RWPE1 (cell line): ENCODE measurements around the gene LDLRAP1.
"Not testable (repeated sequence)": the region's sequence is repeated elsewhere in the genome, so short reads cannot be mapped to it uniquely, and the experiment has no call there.

Experiments
- CTCF ChIA-PET: fragments of 350-600 bp; sonication (Branson Sonifier 250); formaldehyde crosslinking; extraction: SDS; loops from one replicate; lab custom pipeline; 2021; lab: Yijun Ruan, JAX
- POLR2A ChIA-PET: fragments of 400-600 bp; formaldehyde crosslinking; extraction: SDS; loops from one replicate; lab custom pipeline; 2020; ENCODE audit warnings: antibody characterized with exemption; ENCODE audit not compliant: low non-redundant PET; lab: Yijun Ruan, JAX
- DNase-seq: peaks from one replicate; pipeline ENCODE4 v3.0.0; 2012; ENCODE audit warnings: low spot score
- H3K27ac ChIP-seq: fragments of 450-650 bp; 2 replicates; pipeline ENCODE4 v1.5.1; 2017
- TF ChIP-seq, protein P1 (sequence below): fragments of 450-650 bp; conservative IDR thresholded peaks from 2 replicates; pipeline ENCODE4 v1.5.1; 2017; ENCODE audit warnings: low read depth, mild to moderate bottlenecking

Gene LDLRAP1

DNA sequence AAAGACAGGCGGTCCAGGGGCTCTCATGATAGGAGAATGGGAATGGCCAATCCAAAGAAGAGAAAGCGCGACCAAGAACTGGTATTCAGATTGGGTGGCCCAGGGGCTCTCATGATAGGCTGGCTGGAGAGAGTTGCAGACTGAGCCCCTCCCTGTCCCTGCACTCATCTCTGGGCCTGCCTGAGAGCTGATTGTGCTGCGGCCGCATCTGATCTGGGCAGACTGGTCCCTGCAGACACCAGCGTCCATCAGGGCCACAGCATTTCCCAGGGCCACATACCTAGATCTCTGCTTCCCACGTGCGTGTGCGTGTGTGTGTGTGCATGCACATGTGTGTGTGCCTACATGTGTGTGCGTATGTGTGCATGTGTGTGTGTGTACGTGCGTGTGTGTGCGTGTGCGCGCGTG is 42.8 kb downstream of the LDLRAP1 start:
- no peak for DNase-seq
- no peak overlapping the region for H3K27ac ChIP-seq
- ChIA-PET POLR2A (no interaction called here), CTCF (no interaction called here)
- TF ChIP-seq, protein P1, sequence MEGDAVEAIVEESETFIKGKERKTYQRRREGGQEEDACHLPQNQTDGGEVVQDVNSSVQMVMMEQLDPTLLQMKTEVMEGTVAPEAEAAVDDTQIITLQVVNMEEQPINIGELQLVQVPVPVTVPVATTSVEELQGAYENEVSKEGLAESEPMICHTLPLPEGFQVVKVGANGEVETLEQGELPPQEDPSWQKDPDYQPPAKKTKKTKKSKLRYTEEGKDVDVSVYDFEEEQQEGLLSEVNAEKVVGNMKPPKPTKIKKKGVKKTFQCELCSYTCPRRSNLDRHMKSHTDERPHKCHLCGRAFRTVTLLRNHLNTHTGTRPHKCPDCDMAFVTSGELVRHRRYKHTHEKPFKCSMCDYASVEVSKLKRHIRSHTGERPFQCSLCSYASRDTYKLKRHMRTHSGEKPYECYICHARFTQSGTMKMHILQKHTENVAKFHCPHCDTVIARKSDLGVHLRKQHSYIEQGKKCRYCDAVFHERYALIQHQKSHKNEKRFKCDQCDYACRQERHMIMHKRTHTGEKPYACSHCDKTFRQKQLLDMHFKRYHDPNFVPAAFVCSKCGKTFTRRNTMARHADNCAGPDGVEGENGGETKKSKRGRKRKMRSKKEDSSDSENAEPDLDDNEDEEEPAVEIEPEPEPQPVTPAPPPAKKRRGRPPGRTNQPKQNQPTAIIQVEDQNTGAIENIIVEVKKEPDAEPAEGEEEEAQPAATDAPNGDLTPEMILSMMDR = no peak

DNA sequence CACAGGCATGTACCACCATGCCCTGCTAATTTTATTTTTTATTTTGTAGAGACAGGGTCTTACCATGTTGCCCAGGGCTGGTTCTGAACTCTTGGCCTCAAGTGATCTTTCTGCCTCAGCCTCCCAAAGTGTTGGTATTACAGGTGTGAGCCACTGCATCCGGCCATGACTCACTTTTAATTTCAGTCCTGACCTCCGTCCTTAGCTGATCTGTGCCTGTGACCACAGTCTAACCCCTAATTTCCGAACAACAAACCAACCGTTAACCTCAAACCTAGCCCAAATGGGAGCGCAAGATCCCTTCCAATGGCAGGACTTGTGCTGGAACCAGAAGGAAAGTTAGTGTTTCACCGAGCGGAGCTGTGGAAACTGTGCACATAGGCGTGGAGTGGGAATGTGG is 43.9 kb downstream of the LDLRAP1 start:
- CTCF ChIA-PET = no interaction called here
- no peak for DNase-seq
- no peak overlapping the region for H3K27ac ChIP-seq
- TF ChIP-seq, protein P1 = no peak
- POLR2A ChIA-PET = no interaction called here

DNA sequence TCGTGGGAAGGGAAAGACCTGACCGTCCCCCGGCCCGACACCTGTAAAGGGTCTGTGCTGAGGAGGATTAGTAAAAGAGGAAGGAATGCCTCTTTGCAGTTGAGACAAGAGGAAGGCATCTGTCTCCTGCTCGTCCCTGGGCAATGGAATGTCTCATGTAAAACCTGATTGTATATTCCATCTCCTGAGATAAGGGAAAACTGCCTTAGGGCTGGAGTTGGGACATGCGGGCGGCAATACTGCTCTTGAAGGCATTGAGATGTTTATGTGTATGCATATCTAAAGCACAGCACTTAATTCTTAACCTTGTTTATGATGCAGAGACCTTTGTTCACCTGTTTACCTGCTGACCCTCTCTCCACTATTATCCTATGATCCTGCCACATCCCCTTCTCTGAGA is 44.8 kb downstream of the LDLRAP1 start:
- H3K27ac ChIP-seq, CTCF ChIA-PET, DNase-seq, POLR2A ChIA-PET: not testable (repeated sequence)

DNA sequence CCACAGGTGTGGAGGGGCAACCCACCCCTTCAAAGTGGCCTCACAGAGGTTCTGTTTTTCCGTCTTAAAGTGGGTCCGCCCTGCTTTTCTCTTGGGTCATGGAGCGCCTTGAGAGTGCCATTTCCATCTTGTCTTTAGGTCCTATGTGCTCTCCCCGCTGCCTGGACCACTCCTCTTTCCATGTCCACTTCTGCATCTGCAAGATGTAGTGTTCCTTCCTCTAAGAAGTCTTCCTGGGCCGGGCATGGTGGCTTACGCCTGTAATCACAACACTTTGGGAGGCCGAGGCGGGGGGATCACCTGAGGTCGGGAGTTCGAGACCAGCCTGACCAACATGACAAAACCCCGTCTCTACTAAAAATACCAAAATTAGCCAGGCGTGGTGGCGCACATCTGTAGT is 45.4 kb downstream of the LDLRAP1 start:
- POLR2A ChIA-PET, DNase-seq, CTCF ChIA-PET, H3K27ac ChIP-seq: not testable (repeated sequence)

DNA sequence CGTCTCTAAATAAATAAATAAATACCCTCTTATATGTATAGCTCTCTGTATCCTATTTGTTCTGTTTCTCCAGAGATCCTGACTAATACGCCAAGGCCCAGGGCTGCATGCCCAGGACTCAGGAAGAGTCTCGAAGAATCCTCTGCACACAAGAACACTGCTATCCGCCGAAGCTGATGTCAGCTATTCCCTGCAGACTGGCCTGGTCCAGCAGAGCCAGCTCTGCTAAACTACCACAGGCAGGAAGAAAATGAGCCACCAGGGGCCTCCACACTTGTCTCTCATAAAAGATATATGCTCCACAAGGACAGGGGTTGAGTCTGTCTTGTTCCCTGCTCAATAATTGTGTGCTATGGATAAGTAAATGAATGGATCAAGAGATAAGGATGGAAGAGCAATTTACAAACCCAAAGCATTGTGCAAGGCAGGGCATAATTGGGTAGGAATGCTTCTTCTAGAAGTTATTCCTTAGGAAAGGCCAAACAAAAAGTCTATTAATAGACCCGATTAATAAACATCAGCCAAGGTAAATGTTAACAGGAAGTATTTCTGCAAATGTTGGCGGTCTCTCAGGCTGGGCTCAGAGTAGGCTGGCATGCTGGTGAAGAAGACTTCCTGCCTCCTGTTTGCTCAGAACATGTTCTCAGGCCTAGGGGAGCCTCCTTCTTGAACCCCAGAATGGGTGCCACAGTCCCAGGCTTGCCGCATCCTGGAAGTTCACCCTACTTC is 46.9 kb downstream of the LDLRAP1 start:
- TF ChIP-seq, protein P1 = no peak
- POLR2A ChIA-PET = no interaction called here
- no peak for DNase-seq
- H3K27ac ChIP-seq = no peak overlapping the region
- CTCF ChIA-PET = interaction anchor here (0.8 kb wide), 1 partner anchor 582 kb away, joined by 3 read pairs; no protein-coding TSS in a partner anchor

DNA sequence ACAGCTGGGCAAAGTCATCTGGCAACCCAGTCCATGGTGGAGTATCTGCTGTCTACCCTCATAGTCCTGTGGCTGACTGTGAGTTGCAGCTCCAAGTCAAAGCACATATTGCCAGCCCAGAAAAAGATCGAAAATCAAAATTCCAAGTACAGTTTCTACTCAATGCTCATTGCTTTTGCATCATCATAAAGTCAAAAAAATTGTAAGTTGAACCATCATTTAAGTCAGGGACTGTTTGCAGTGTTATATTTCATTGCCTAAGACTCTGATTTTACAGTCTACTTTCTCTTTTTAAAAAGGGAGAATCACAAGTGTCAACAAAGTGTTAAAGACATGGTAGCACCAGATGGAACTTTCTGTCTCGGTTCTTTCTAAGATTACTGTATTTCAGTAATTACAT is 50.5 kb downstream of the LDLRAP1 start:
- TF ChIP-seq, protein P1 = no peak
- ChIA-PET CTCF (no interaction called here), POLR2A (no interaction called here)
- no peak overlapping the region for H3K27ac ChIP-seq
- no peak for DNase-seq

DNA sequence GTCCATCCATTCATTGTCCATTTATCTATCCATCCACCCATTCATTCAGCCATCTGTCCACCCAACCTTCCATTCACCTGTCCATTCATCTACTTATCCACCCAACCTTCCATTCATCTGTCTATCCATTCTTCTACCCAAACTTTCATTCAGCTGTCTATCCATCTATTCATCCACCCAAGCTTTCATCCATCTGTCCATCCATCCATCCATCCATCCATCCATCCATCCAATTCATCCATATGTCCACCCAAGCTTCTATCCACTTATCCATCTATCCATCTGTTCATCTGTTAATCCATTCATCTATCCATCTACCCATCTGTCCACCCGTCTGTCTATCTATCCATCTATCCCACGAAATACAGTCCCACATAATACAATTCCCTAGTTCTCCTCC is 51.6 kb downstream of the LDLRAP1 start:
- DNase-seq = no peak
- POLR2A ChIA-PET = no interaction called here
- CTCF ChIA-PET = interaction anchor here (0.7 kb wide), 1 partner anchor 309 kb away, joined by 3 read pairs; no protein-coding TSS in a partner anchor
- no peak overlapping the region for H3K27ac ChIP-seq
- TF ChIP-seq, protein P1 = no peak

DNA sequence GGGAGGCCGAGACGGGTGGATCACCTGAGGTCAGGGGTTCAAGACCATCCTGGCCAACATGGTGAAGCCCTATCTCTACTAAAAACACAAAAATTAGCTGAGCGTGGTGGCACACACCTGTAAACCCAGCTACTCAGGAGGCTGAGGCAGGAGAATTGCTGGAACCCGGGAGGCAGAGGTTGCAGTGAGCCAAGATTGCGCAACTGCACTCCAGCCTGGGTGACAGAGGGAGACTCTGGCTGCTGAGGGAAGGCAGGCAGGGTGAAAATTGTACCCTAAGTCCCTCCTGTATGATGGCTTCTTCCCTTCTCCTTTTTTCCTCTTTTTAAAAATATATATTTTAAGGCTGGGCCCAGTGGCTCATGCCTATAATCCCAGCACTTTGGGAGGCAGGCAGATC is 53.2 kb downstream of the LDLRAP1 start:
- CTCF ChIA-PET, POLR2A ChIA-PET, H3K27ac ChIP-seq, DNase-seq: not testable (repeated sequence)
